HG03064 (cell line): Measurements from ENCODE around the gene SMURF1.

Experiments used
- ATAC-seq: cut with Tn5 transposase; IDR thresholded peaks from one replicate; pipeline ENCODE4 v1.9.1; 2021; ENCODE audit warnings: low read depth; ENCODE audit not compliant: unreplicated experiment

Gene SMURF1

DNA sequence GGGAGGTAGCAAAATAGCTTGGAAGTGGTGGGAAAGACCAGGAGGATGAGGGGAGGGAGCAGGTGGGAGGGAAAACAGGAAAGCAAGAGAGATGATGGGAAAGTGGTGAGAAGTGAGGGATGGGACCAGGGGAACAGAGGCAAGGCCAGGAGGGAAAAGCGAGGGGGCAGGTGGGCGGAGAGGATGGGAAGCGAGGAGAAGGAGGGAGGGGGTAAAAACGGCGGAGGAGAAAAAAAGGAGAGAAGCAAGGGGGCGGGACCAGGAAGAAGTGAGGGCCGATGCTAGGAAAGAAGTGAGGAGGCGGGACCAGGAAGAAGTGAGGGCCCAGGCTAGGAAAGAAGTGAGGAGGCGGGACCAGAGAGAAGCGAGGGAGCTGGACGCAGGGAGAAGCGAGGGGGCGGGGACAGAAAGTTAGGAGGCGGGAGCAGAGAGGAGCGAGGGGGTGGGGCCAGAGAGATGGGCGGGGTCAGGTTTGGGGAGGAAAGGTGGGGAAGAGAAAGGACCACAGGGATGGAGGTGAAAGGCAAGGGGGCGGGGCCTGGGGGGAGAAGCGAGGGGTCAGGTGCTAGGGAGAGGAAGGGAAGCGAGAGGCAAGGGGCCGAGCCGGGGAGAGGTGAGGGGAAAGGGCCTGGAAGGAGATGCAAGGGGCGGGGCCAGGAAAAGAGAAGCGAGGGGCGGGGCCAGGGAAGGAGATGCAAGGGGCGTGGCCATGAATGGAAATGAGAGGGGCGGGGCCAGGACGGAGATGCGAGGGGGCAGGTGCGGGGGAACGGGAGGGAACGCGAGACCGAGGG, 984 bp downstream of the SMURF1 start:
- no peak for ATAC-seq

DNA sequence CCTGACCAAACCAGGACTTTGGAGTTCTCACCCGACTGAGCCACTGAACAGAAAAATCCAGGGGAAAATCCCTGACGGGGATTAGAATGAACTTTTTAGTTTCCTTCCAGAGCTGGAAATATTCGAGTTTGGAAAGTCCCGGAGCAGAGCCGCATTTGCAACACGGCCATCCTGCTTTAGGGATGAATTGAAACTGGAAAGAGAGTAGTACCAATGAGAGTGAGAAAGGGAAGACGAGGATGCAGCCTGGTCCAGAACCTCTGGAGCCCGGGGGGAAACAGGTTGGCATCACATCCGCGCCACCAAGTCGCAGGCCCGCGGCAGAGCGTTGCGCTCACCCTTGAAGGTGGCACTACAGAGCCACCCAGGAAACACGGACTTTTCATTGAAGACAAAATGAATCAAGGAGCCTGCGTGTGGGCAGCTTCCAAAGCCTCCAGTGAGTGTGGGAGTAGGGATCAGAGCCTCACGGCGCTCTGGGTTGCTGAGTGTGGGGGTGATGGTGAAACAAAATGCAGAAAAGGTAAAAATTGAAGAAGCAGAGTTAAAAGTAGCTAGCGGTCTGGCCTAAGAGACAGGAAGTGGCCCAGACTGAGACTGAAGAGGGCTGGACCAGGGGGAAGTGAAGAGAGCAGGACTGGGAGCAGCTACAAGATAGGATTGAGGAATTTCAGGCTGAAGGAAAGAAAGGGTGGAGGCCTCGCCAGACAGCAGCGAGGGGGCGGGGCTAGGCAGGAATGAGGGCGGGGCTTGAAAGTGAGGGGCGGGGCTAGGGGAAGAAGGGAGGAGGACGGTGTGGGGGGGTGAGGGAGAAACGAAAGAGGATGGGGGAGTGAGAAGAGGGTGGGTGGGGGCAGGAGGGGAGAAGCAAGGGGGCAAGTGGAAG, 1.8 kb downstream of the SMURF1 start:
- no peak for ATAC-seq

DNA sequence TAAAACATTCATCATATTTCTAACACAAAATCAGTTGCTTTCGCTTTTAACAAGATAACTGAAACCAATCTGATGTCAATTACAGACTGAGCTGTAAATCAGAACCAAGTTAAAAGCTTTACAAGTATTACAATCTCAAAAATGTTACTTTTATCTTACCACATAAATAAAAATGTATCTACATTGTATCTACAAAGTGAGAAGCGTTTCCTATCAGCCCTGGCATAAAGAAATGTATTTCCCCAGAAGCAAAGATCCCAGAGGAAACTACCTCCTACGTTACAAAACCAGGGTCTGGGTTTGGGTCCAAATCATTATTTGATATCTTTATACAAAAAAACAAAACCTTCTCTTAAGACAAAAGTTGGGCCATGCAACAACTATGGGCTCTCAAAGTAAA, 2.6 kb downstream of the SMURF1 start:
- ATAC-seq: no peak

DNA sequence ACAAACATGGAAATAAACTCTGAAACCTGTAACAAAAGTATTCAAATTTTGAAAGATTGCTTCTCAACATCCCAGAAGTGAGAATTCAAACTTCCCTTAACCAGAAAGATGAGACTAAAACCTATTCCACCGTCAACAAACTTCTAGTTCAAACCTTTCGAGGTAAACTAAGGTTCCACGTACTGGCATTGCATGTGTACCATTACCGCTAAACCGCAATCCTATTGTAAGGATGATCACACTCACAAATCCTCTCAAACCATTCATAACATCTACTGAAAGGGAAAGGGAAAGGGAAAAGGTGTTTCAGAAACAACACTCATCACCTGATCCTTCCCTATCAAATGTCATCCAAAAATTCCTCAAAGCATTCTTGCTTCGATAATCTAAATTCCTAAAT, 3.1 kb downstream of the SMURF1 start:
- ATAC-seq: no peak

DNA sequence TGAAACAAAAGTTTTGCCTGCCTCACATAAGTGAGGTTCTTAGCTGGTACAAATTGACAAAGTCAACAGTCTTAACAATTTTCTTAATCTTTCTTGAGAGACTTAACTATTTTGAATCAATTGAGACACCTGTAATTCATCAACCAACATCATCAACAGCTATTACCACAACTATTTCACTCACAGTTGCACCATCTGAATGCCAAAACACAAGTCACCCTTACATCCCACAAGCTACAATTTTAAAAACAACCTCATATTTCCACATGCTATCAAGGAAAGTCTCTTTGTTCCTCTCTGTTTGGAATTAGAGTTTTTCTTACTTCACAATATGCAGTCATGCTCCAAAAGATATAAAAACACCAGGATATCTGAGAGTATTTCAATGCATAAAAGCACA, 4.9 kb downstream of the SMURF1 start:
- no peak for ATAC-seq

DNA sequence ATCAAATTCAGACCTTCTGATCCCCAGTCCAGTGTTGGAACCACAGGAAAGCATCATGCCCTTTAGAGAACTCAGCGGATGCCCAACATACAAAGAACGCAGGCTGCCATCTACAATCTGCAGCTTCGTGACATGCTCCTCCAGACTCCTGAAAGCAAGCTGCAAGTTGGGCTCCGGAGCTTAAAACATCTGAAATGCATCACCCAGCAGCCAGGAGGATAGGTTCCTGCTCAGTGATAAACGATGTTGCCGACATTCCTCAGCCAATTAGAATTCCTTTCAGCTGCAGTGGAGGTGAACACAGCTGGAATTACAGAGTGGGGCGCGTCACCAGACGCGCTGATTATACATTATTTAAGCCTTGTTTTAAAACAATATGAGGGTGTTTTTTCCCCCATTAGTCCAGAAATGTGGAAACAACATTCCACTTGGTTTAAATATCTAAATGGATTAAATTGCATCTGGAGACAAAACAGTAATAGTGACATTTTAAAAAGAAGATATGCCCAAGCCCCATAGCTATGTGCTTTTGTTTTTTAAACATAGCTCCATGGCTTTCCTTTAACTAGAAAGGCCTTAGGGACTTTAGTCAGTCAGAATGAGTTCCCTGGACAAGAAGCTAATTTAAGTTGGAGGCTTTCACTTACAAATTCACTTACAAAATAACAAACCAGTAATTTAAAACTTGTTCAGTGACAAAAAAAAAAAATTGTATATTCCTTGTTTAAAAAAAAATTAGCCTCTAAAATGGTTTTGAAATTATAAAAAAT, 6.3 kb downstream of the SMURF1 start:
- no peak for ATAC-seq

DNA sequence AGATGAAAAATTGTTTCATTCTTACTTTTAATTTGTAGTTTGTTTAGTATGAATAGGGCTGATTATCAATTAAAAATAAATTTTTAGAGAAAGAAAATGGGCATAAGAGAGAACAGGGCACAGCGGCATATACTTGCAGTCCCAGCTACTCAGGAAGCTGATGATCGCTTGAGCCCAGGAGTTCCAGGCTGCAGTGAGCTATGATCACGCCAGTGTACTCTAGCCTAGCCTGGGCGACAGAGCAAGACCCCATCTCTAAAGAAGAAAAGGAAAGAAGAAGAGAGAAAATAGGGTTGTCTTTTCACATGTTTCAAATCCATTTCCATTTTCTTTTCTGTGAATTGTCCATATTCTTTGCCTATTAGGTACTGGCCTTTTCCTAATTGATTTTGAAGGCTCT, 8.0 kb downstream of the SMURF1 start:
- no peak for ATAC-seq

DNA sequence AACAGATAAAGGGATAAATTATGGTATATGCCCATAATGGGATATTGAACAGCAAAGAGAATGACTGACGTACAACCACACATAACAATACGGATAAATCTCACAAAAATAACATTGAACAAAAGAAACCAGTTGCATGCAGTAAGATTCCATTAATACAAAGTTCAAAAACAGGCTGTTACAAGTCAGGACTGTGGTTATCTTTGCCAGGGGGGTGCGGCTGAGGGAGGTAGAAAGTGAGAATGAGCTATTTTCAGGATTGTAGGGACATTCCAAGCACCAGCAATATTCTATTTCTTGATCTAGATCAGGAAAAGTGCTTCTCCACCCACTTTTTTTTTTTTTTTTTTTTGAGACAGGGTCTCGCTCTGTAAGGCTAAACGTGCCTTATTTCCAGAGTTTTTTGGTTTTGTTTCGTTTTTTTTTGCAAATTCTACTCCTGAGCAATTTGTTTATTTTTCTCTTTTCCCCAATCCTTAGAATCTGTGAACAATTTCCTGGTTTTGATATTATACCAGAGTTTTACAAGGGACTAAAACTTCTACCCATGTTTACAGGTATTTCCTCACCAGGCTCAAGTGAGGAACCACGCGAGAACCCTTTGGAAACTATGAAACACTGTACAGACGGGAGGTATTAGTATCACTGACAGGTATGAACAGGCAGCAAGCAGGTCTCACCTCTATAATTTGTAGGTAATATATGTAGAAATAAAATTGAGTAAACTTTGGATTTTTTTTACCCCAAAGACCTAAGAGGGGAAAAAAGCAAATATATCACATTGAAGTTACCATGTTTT, 9.9 kb downstream of the SMURF1 start:
- ATAC-seq: no peak

DNA sequence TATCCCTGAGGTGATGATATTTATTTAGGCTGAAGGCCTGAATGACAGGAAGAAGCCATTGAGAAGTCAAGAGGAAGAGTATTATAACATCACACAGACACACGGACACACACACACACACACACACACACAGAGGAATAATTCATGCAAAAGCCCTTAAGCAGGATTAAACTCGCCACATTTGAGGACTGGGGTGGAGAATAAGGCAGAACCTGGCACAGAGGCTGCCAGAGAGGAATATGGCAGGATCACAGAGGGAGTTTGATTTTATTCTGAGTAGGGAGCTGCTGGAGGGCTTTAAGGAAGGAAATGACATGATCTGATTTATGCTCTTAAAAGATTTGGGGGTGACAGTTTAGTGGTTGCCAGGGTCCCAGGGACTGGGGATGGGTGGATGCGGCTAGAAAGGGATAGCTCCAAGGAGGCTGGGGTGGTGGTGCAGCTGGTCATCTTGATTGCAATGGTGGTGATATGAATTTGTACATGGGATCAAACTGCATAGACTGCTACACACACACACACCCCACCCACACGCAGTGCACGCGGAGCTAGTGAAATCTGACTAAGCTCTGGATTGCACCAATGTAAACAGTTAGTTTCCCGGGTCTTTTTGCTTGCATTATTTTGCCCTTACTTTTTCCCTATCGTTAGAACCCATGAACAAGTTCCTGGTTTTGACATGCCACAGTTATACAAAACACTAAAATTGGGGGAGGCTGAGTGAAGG, 11.2 kb downstream of the SMURF1 start:
- no peak for ATAC-seq

DNA sequence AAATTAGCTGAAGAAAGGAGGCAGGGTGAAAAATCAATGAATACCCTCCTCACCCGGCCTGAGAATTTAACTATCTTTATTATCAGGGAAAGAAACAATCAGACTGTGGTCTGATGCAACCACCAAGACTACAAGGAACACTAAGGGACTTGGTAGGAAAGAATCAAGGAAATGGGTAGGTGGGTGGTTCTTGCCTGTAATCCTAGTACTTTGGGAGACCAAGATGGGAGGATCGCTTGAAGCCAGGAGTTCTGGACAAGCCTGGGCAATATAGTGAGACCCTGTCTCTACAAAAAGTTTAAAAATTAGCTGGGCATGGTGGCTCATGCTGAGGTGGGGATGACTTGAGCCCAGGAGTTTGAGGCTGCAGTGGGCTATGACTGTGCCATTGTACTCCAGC, 12.6 kb downstream of the SMURF1 start:
- ATAC-seq: no peak

DNA sequence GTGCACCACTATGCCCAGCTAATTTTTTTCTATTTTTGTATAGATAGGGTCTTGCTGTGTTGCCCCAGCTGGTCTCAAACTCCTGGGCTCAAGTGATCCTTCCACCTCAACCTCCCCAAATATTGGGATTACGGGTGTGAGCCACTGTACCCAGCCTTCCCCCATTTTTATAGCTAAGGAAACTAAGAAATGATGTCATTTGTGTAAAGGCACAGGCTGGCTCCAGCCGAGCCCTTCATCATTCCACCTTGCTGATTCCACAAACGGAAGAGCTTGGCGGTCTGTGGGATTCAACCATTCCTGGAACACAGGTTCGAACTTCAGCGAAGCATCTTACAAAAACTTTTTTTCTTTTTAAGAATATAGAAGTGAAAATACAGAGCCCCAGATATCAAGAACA, 14.4 kb downstream of the SMURF1 start:
- ATAC-seq: no peak

DNA sequence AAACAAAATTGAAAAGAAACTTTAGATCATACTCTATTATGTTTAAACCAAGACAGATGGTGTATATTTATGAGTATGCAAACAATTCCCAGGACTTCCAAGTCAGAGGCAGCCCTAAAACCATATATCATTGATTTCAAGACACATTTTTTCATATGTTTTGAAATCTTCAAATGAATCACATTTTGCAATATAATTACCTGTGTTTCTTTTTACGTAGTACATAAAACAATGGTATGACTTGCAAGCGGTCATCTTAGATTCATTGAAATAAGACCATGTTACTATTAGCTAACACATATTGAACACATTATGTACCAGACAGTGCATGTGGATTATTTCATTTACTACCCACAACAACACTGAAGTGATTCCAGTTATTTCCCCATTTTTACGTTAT, 14.9 kb downstream of the SMURF1 start:
- ATAC-seq: no peak

DNA sequence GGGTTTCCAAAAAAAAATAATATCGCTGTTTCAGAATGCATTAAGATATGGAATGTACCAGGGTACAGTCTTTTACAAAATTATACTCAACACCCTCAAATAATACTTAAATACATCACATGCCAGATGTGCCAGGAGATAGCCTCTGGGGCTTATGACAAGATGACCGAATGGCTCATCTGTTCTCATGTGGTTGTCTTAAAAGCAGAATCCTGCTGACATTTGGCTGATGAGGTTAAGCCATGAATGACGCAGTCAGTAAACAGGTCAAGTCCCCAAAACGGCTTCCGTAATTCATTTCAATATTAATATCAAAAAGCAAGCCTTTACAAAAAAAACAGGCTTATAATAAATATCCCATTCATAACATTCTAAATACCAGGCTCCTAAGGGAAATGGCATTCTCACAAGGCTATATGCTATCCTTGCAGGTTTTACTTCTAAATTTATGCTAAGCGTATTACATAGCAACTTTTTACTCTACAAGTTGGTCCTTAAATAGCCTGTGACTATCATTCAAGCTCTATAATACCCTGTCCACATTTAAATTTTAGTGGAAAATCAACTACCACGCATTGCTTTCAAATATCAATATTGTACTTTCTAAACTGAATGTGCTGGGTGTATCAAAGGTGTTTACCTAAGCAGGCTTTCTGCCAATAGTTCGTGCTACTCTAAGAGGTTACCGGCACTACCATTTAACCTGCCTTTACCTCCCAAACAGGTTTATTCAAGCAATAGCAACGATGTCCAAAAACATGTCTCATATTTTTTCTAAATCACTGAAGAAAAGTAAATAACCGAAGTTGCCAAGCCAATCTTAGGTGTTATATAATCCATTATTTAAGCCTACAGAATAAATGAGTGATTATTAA, 15.6 kb downstream of the SMURF1 start:
- no peak for ATAC-seq

DNA sequence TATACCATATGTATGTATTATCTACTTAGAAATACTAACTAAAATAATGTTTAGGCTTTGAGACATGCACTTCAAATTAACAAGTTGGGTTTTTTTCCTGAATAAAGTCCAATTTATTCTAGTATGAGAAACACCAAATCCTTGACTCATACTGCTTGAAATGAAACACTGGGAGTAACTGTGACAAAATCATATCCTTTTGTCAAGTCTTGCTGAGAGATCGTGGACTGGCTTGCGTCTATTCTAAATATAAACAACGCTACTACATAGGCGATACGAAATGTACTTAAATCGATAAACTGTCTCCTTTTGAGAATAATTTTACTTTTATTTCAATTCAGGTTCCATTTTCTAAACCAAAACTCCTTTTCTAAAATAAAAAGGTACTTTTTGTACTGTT, 16.3 kb downstream of the SMURF1 start:
- ATAC-seq: no peak

DNA sequence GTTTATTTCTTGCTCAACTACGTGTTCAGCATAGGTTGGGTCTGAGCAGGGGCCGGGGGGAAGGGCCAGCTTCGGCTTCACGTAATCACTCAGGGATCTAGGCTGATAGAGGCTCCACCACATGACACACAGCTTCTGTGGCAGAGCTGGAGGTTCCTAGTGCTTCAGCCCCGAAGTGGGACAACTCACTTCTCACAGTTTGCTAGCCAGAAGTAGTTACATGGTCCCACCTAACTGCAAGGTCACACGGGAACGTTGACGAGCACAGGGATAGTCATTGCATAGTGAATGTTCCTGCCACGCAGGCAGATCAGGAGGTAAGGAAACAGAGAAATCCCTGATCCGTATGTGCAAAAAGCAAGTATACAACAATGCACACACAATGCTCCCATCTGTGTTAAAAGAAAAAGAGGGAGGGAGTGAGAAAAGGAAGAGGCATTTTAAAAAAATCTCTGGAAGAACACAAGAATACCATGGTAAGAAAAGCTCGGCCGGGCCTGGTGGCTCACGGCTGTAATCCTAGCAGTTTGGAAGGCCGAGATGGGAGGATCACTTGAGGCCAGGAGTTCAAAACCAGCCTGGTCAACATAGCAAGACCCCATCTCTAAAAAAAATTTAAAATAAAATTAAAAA, 16.9 kb downstream of the SMURF1 start:
- ATAC-seq: no peak

DNA sequence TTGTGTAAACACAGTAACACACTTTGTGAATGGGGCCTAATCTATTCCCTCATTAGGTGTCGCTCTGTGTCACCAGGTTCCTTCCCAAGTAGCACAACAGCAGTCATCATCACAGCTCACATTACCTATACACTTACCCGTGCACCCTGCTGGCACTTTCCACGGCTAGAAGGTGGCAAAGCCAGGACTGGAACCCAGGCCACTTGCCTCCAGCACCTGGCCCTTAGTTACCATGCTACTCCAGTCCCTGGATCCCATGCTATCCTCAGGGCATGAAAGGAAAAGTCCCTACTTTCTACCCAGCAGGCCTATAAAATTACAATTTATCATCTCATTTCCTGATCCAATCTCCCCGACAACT, 18.4 kb downstream of the SMURF1 start:
- ATAC-seq: no peak

DNA sequence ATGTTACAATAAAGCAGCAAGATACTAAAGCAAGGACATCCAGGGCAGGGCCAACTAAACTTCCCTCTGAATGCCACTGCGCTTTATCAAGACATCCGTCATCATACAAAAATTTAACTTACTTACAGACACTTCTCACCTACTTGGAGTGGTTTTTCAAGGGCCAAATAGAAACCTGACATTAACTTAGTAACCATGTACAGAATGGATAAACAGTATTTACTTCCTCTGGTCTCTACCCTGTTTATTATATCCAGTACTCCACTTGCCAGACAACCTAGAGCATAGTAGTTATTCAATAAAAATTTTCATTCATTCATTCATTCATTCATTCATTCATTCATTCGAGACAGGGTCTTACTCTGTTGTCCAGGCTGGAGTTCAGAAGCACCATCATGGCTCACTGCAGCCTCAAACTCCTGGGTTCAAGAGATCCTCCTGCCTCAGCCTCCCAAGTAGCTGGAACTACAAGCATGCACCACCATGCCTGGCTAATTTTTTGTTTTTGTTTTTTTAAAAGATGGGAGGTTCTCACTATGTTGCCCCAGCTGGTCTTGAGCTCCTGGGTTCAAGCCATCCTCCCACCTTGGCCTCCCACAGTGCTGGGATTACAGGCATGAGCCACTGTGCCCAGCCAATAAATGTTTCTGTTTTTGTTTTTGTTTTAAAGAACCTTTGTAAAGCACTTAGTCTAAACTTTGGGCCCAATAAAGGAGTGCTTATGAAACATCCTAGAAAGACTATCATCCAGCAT, 19.0 kb downstream of the SMURF1 start:
- ATAC-seq: no peak

DNA sequence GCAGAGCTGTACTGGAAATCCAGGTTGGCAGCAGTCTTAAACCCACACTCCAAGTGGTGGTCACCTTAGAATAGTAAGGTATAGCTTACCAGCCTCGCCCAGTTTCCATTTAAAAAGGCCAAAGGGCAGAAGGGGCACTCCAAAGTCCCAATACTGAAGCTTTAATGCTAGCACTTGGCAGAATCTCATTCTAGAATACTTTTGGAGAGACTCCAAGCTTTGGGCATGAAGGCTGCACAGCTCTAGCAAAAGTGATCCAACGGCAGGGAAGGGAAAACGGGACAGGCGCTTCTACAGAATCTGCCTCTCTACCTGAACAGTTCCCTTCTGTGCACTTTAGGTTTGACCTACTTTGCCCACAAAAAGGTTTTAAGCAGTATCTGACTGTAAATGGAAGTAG, 19.7 kb downstream of the SMURF1 start:
- no peak for ATAC-seq
